Measurements from ENCODE around the gene ACOT12.

GRCh38 chr5:81424728-81425127, 30.8 kb upstream of the ACOT12 start:
- TF ChIP-seq, protein P1, sequence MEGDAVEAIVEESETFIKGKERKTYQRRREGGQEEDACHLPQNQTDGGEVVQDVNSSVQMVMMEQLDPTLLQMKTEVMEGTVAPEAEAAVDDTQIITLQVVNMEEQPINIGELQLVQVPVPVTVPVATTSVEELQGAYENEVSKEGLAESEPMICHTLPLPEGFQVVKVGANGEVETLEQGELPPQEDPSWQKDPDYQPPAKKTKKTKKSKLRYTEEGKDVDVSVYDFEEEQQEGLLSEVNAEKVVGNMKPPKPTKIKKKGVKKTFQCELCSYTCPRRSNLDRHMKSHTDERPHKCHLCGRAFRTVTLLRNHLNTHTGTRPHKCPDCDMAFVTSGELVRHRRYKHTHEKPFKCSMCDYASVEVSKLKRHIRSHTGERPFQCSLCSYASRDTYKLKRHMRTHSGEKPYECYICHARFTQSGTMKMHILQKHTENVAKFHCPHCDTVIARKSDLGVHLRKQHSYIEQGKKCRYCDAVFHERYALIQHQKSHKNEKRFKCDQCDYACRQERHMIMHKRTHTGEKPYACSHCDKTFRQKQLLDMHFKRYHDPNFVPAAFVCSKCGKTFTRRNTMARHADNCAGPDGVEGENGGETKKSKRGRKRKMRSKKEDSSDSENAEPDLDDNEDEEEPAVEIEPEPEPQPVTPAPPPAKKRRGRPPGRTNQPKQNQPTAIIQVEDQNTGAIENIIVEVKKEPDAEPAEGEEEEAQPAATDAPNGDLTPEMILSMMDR (IDR thresholded peaks at IDR 0.05; ENCODE audit: extremely low read depth in 1 of 2, insufficient read depth in 1 of 2, low read depth in 1 of 2, low read length in 2 of 2): no peak
- TF ChIP-seq POLR2A (IDR thresholded peaks at IDR 0.05; ENCODE audit: low read depth, low read length): no peak
- TF ChIP-seq POLR2AphosphoS5 (IDR thresholded peaks at IDR 0.05; ENCODE audit: insufficient read depth, low read depth, low read length): no peak
- no peak for TF ChIP-seq EZH2 (IDR thresholded peaks at IDR 0.05; ENCODE audit: borderline replicate concordance, low read depth, low read length, severe bottlenecking)
- TF ChIP-seq MYC (IDR thresholded peaks at IDR 0.05; ENCODE audit: low read depth, low read length): no peak
- no peak for TF ChIP-seq MAX (IDR thresholded peaks at IDR 0.05; ENCODE audit: insufficient read depth, insufficient read length)
